Epidermal melanocyte (primary cell): Measurements from ENCODE around the gene VEPH1.

Experiments
- DNase-seq: peaks from one replicate; pipeline ENCODE4 v3.0.0; 2011; ENCODE audit warnings: low spot score; ENCODE audit not compliant: insufficient read length

Gene VEPH1

GRCh38 chr3:157502916-157503595 is at the start of gene VEPH1:
Gene VEPH1, minus strand, starts transcription at chr3:157503416. Its CDS starts 8,067 bp downstream, at chr3:157495349.
- no peak for DNase-seq

- DNase-seq, result no peak
Observed at GRCh38 chr3:157551961-157552360, 48.7 kb upstream of the VEPH1 start.

GRCh38 chr3:157549498-157549897 is 46.3 kb upstream of the VEPH1 start:
- DNase-seq, result no peak

GRCh38 chr3:157544501-157545130 is 41.4 kb upstream of the VEPH1 start:
- no peak for DNase-seq

GRCh38 chr3:157543501-157544035 is 40.4 kb upstream of the VEPH1 start:
- DNase-seq, result no peak

- DNase-seq, result no peak
Observed at GRCh38 chr3:157542711-157543500, 39.7 kb upstream of the VEPH1 start.

GRCh38 chr3:157541506-157542236 is 38.5 kb upstream of the VEPH1 start:
- no peak for DNase-seq

GRCh38 chr3:157540656-157541055 is 37.4 kb upstream of the VEPH1 start:
- no peak for DNase-seq

GRCh38 chr3:157535667-157536066 is 32.5 kb upstream of the VEPH1 start:
- DNase-seq, result no peak

GRCh38 chr3:157534725-157535161 is 31.5 kb upstream of the VEPH1 start:
- DNase-seq, result no peak

- no peak for DNase-seq
Observed at GRCh38 chr3:157533298-157534070, 30.3 kb upstream of the VEPH1 start.

GRCh38 chr3:157532529-157533297 is 29.5 kb upstream of the VEPH1 start:
- peak; percentile 67 for DNase-seq

GRCh38 chr3:157531771-157532170 is 28.6 kb upstream of the VEPH1 start:
- DNase-seq, result no peak

GRCh38 chr3:157531301-157531660 is 28.1 kb upstream of the VEPH1 start:
- DNase-seq, result no peak

GRCh38 chr3:157530637-157531300 is 27.6 kb upstream of the VEPH1 start:
- DNase-seq, result no peak

GRCh38 chr3:157529751-157530150 is 26.5 kb upstream of the VEPH1 start:
- DNase-seq, result no peak

- DNase-seq, result no peak
Observed at GRCh38 chr3:157529085-157529484, 25.9 kb upstream of the VEPH1 start.

- no peak for DNase-seq
Observed at GRCh38 chr3:157527131-157527881, 24.1 kb upstream of the VEPH1 start.

GRCh38 chr3:157526036-157526435 is 22.8 kb upstream of the VEPH1 start:
- DNase-seq, result no peak
